BLaER1 treated with 17β-estradiol and CSF1 and Interleukin-3, amounts not matched to agents 10 nM and 100 nM (cell line): ENCODE results near the gene KAT2A.

ENCODE experiments used
- H3K27ac ChIP-seq, 11 experiments: shearing (Covaris generic); formaldehyde crosslinking; 2 replicates each; pipeline ENCODE4 v1.8.1; 2022
- H3K27me3 ChIP-seq, 11 experiments: shearing (Covaris generic); formaldehyde crosslinking; 2 replicates each; pipeline ENCODE4 v1.8.1; 2022
- H3K36me3 ChIP-seq, 11 experiments: shearing (Covaris generic); formaldehyde crosslinking; 2 replicates each; pipeline ENCODE4 v1.8.1; 2022
- H3K4me1 ChIP-seq, 10 experiments: shearing (Covaris generic); formaldehyde crosslinking; 2 replicates each; pipeline ENCODE4 v1.8.1; 2022
- H3K4me2 ChIP-seq, 11 experiments: shearing (Covaris generic); formaldehyde crosslinking; 2 replicates each; pipeline ENCODE4 v1.8.1; 2022
- H3K4me3 ChIP-seq, 10 experiments: shearing (Covaris generic); formaldehyde crosslinking; 2 replicates each; pipeline ENCODE4 v1.8.1; 2022
- H3K9ac ChIP-seq, 11 experiments: shearing (Covaris generic); formaldehyde crosslinking; 2 replicates each; pipeline ENCODE4 v1.8.1; 2022
- H3K9me3 ChIP-seq, 11 experiments: shearing (Covaris generic); formaldehyde crosslinking; replicated peaks in 1 of 11; 2 replicates each; pipeline ENCODE4 v1.8.1; 2022
- H4K20me1 ChIP-seq, 11 experiments: shearing (Covaris generic); formaldehyde crosslinking; 2 replicates each; pipeline ENCODE4 v1.8.1; 2022
- Cebpa-rat ChIP-seq, 11 experiments: shearing (Covaris generic); IDR thresholded peaks; 2 replicates each; pipeline ENCODE4 v1.8.1; 2022

KAT2A gene

DNA sequence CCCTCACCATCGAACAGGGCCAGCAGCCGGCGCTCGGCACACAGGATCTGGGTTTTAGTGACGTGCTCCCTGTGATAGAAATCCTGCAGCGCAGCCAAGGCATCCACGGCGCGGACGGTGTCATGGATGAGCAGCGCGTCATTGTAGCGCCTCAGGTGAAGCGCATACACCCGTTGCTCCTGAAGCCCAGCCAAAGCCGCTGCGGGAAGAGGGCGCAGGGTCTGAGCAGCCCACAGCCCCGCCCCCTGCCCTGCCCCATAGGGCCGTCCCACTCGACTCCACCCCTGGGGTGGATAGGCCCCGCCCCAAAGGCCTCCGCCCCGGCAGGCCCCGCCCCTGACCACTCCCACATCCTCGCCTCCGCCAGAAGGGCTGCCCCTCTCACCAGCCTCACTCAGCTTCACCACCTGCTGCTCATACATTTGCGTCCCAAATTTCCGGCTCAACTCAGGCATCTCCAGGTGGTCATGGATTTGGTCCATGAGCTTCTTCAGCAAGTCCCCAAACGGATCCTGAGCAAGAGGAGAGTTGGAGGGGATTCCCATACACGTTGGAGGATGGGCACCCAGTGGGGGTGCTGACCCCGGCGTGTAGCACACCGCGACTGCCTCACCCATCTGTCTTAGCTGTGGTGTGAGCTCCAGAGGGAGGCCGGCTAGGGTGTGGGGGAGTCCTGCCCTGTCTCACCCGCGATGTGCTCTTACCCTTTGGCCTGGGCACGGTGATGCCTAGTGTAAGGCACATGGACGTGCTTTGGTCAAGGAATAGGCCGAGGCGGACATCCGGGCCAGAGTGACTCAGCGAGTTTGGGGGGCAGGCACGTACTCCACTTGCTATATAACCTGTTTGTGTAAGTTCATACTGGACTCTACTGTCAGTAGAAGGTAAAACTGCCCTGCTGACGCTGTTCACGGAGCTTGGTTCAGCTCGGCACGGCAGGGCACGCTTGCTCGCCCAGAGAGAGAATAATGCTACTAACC lies 13.3 kb downstream of the KAT2A start:
- Histone ChIP-seq H3K4me1 (peaks cover 30 to 44% (median 37%) of the 10 kb centered on the region in 10 experiments), H4K20me1 (no peaks in the 10 kb centered on the region; a peak in 1 of 22 replicates), H3K9ac (peak overlapping the region in 5 of 11 experiments; percentile 42 to 55 (median 43); a peak in 4 of 22 replicates), H3K27me3 (no peaks in the 10 kb centered on the region), H3K9me3 (no peaks in the 10 kb centered on the region), H3K27ac (peak overlapping the region in 2 of 11 experiments; percentile 20 to 22; a peak in 1 of 22 replicates), H3K36me3 (peaks cover 0 to 23% (median 0%) of the 10 kb centered on the region in 11 experiments; a peak in 4 of 22 replicates), H3K4me3 (peak overlapping the region in 8 of 10 experiments; percentile 45 to 66 (median 51); a peak in 14 of 20 replicates), H3K4me2 (peak overlapping the region; percentile 56 to 87 (median 76))
- TF ChIP-seq Cebpa-rat (IDR thresholded peaks at IDR 0.05), result no peak

GRCh38 chr17:42107124-42107523 lies 14.0 kb downstream of the KAT2A start:
- H4K20me1 ChIP-seq, result no peaks in the 10 kb centered on the region; a peak in 1 of 22 replicates
- TF ChIP-seq Cebpa-rat (IDR thresholded peaks at IDR 0.05), result 0 out of 22 replicates have a peak, but pooled peaks of 2 of the 11 experiments have one; percentile 18 to 20
- no peak overlapping the region for H3K27ac ChIP-seq
- H3K4me2 ChIP-seq, result peak overlapping the region; percentile 56 to 87 (median 76); a peak in 21 of 22 replicates
- H3K36me3 ChIP-seq, result peaks cover 0 to 23% (median 0%) of the 10 kb centered on the region in 11 experiments; a peak in 3 of 22 replicates
- H3K4me3 ChIP-seq, result peak overlapping the region in 8 of 10 experiments; percentile 45 to 66 (median 51); a peak in 12 of 20 replicates
- no peaks in the 10 kb centered on the region for H3K9me3 ChIP-seq
- peak overlapping the region in 4 of 11 experiments; percentile 42 to 55 (median 43); a peak in 3 of 22 replicates for H3K9ac ChIP-seq
- no peaks in the 10 kb centered on the region for H3K27me3 ChIP-seq
- H3K4me1 ChIP-seq, result peaks cover 28 to 43% (median 35%) of the 10 kb centered on the region in 10 experiments

- Histone ChIP-seq H3K27me3 (no peaks in the 10 kb centered on the region), H3K4me2 (no peak overlapping the region), H3K9me3 (no peaks in the 10 kb centered on the region), H3K4me1 (peaks cover 20 to 40% (median 31%) of the 10 kb centered on the region in 10 experiments), H3K27ac (no peak overlapping the region), H3K36me3 (peaks cover 0 to 23% (median 0%) of the 10 kb centered on the region in 11 experiments; a peak in 3 of 22 replicates), H3K4me3 (no peak overlapping the region), H3K9ac (no peak overlapping the region), H4K20me1 (no peaks in the 10 kb centered on the region; a peak in 1 of 22 replicates)
- no peak for TF ChIP-seq Cebpa-rat (IDR thresholded peaks at IDR 0.05)
Measured at GRCh38 chr17:42106009-42106408, 15.2 kb downstream of the KAT2A start.

DNA sequence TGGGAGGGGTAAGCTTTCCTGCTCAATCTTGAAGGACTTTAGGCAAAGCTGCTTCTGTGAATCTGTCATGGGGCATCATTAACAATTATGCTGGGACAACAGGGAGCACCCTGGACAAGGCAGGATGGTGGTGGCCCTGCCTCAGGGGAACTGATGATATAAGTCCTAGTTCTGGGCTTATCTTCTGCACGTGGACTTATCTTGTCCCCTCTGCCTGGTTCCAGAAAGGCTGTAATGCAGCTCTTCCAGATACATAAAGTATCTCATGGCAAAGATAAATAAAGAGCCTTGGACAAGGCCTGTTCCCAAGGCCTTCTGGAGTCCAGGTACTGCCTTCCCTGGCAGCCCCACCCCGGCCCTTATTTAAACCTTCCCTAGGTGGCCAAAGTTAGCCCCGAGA lies 16.9 kb downstream of the KAT2A start:
- H3K36me3 ChIP-seq, result peaks cover 0 to 23% (median 0%) of the 10 kb centered on the region in 11 experiments; a peak in 3 of 22 replicates
- H4K20me1 ChIP-seq, result no peaks in the 10 kb centered on the region; a peak in 1 of 22 replicates
- peaks cover 0 to 2% (median 0%) of the 10 kb centered on the region in 11 experiments; a peak in 1 of 22 replicates for H3K27me3 ChIP-seq
- no peak overlapping the region for H3K9ac ChIP-seq
- H3K4me1 ChIP-seq, result peaks cover 13 to 32% (median 24%) of the 10 kb centered on the region in 10 experiments
- H3K27ac ChIP-seq, result no peak overlapping the region
- no peak for TF ChIP-seq Cebpa-rat (IDR thresholded peaks at IDR 0.05)
- no peaks in the 10 kb centered on the region for H3K9me3 ChIP-seq
- H3K4me3 ChIP-seq, result no peak overlapping the region
- H3K4me2 ChIP-seq, result no peak overlapping the region

- Histone ChIP-seq H3K9ac (no peak overlapping the region), H3K4me2 (no peak overlapping the region), H3K9me3 (no peaks in the 10 kb centered on the region), H3K36me3 (peaks cover 0 to 17% (median 0%) of the 10 kb centered on the region in 11 experiments; a peak in 3 of 22 replicates), H3K4me3 (no peak overlapping the region), H3K27ac (no peak overlapping the region), H3K27me3 (peaks cover 0 to 10% (median 0%) of the 10 kb centered on the region in 11 experiments; a peak in 6 of 22 replicates), H4K20me1 (no peaks in the 10 kb centered on the region; a peak in 1 of 22 replicates), H3K4me1 (peaks cover 13 to 30% (median 24%) of the 10 kb centered on the region in 10 experiments)
- TF ChIP-seq Cebpa-rat (IDR thresholded peaks at IDR 0.05), result no peak
Measured at GRCh38 chr17:42103221-42103954, 17.8 kb downstream of the KAT2A start.

- Histone ChIP-seq H3K4me2 (peak overlapping the region; percentile 28 to 77 (median 55); a peak in 20 of 22 replicates), H3K9ac (peak overlapping the region in 3 of 11 experiments; percentile 39 to 50 (median 45); a peak in 4 of 22 replicates), H3K9me3 (no peaks in the 10 kb centered on the region), H4K20me1 (0 out of 22 replicates have a peak, but pooled peaks cover 0 to 7% (median 0%) of the 10 kb centered on the region in 11 experiments), H3K4me3 (no peak overlapping the region), H3K27ac (no peak overlapping the region), H3K36me3 (peaks cover 0 to 17% (median 0%) of the 10 kb centered on the region in 11 experiments; a peak in 3 of 22 replicates), H3K4me1 (peaks cover 8 to 27% (median 23%) of the 10 kb centered on the region in 10 experiments), H3K27me3 (peaks cover 16 to 27% (median 16%) of the 10 kb centered on the region in 11 experiments)
- no peak for TF ChIP-seq Cebpa-rat (IDR thresholded peaks at IDR 0.05)
Measured at GRCh38 chr17:42101513-42102292, 19.5 kb downstream of the KAT2A start.

- 0 out of 22 replicates have a peak, but pooled peaks cover 0 to 7% (median 0%) of the 10 kb centered on the region in 11 experiments for H4K20me1 ChIP-seq
- peaks cover 19 to 31% (median 21%) of the 10 kb centered on the region in 11 experiments for H3K27me3 ChIP-seq
- H3K36me3 ChIP-seq, result peaks cover 0 to 8% (median 0%) of the 10 kb centered on the region in 11 experiments; a peak in 3 of 22 replicates
- peaks cover 4 to 39% (median 33%) of the 10 kb centered on the region in 10 experiments; a peak in 19 of 20 replicates for H3K4me1 ChIP-seq
- H3K27ac ChIP-seq, result no peak overlapping the region
- H3K9ac ChIP-seq, result no peak overlapping the region
- H3K9me3 ChIP-seq, result no peaks in the 10 kb centered on the region
- H3K4me2 ChIP-seq, result no peak overlapping the region; a peak in 1 of 22 replicates
- no peak for TF ChIP-seq Cebpa-rat (IDR thresholded peaks at IDR 0.05)
- no peak overlapping the region for H3K4me3 ChIP-seq
Measured at GRCh38 chr17:42098730-42099399, 22.3 kb downstream of the KAT2A start.
